Endothelial cell of umbilical vein (primary cell): ENCODE data around the gene CPOX.

Experiments
- CTCF ChIP-seq, 2 donors: IDR thresholded peaks; 1 replicate in 1 of 2; 2 replicates in 1 of 2; pipeline ENCODE4 v1.5.1; 2011; ENCODE audit warnings: low read length in 2 of 2, mild to moderate bottlenecking in 2 of 2, moderate library complexity in 2 of 2, control low read depth in 1 of 2, inconsistent platforms in 1 of 2, low read depth in 1 of 2; ENCODE audit not compliant: insufficient read depth in 1 of 2; ENCODE audit errors: extremely low read depth in 1 of 2
- EZH2 ChIP-seq: IDR thresholded peaks from 2 replicates; pipeline ENCODE4 v1.6.1; 2012; ENCODE audit warnings: borderline replicate concordance, low read depth, mild to moderate bottlenecking, moderate library complexity, low read length, inconsistent platforms; ENCODE audit not compliant: severe bottlenecking
- FOS ChIP-seq: IDR thresholded peaks from 2 replicates; pipeline ENCODE4 v1.6.1; 2011; ENCODE audit warnings: mild to moderate bottlenecking, low read length, moderate library complexity, borderline replicate concordance; ENCODE audit not compliant: insufficient read depth
- MAX ChIP-seq: IDR thresholded peaks from 2 replicates; pipeline ENCODE4 v1.6.1; 2011; ENCODE audit not compliant: insufficient read depth, insufficient read length
- POLR2A ChIP-seq: IDR thresholded peaks from 2 replicates; pipeline ENCODE4 v1.6.1; 2012; ENCODE audit warnings: low read depth, mild to moderate bottlenecking, control low read depth, low read length
- POLR2AphosphoS5 ChIP-seq: IDR thresholded peaks from 2 replicates; pipeline ENCODE4 v1.6.1; 2012; ENCODE audit warnings: low read depth, mild to moderate bottlenecking, control low read depth, low read length, moderate library complexity; ENCODE audit not compliant: insufficient read depth

- TF ChIP-seq CTCF (IDR thresholded peaks at IDR 0.05; ENCODE audit: extremely low read depth in 1 of 2, insufficient read depth in 1 of 2, low read depth in 1 of 2, low read length in 2 of 2), result no peak
- TF ChIP-seq POLR2A, result no peak
- TF ChIP-seq POLR2AphosphoS5, result no peak
- TF ChIP-seq EZH2, result no peak
- no peak for TF ChIP-seq MAX
- TF ChIP-seq FOS, result no peak
These were observed 1.4 kb upstream of the CPOX start for GRCh38 chr3:98594628-98595324.
